ENCODE results near the gene TMEM25.
"Not testable (repeated sequence)": the region's sequence is repeated elsewhere in the genome, so short reads cannot be mapped to it uniquely, and the experiment has no call there.

GRCh38 chr11:118571701-118572060, 40.7 kb downstream of the TMEM25 start:
- TF ChIP-seq POLR2A, CTCF (IDR thresholded peaks at IDR 0.05): not testable (repeated sequence)
